GM04503 (cell line): Measurements from ENCODE around the gene FPGS.

Experiments
- DNase-seq: peaks from one replicate; pipeline ENCODE4 v3.0.0-alpha.2; 2012; ENCODE audit warnings: low read depth

FPGS gene

DNA sequence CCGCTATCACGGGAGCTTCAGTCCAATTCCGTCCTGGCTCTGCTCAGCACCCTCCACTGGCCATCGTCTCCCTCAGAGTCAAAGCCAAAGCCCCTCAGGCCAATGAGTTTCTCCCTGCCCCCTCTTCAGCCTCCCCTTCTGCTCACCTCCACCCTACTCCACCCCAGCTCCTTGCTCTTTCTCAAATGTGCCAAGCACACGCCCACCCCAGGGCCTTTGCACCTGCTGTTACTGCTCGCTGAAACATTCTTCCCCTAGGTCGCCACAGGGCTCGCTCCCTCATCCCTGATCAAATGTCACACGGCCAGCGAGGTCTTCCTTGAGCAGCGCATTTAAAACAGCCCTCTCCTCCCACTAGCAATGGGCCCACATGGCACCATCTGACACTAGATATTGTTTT, 58.1 kb downstream of the FPGS start:
- DNase-seq = no peak

DNA sequence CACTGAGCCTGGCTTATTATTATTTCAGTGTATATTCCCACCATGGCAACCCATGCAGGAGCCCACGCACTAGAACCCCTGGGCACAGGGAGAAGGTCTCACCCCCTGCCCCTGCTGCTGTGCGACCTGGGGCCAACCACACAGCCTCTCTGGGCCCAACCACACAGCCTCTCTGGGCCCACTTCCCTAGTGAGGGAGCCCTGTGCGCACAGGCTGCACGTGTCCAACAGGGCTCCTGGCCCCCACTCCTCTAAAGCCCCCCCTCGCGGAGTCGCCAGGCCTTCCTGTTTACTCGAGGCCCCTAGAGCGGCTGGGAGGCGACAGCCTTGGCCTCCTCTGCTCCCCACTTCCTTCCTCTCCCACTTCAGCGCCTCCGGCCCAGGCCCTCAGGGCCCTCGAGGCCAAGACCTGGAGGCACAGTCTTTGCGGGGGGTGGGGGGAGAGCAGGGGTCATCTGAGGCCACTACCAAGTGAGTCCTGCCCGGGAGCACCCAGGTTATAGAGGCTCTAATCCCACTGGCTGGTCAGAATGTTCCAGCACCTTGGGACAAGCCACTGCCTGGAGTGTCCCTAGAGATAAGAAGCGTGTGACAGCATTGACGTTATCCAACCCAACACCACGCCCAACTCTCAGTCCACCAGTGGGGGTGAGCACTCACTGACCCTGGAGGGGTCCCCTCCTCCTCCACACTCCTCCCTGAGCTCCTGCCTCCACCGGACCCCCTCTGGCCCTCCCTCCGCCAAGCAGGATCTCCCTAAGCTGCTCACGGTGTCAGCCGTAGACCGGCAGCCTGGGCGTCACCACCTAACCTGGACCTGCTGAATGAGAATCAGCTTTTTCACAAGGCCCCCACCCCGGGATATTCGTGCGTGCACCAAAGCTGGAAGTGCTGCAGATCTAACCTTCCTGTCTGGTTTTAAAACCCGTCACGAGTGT, 59.7 kb downstream of the FPGS start:
- DNase-seq = no peak

DNA sequence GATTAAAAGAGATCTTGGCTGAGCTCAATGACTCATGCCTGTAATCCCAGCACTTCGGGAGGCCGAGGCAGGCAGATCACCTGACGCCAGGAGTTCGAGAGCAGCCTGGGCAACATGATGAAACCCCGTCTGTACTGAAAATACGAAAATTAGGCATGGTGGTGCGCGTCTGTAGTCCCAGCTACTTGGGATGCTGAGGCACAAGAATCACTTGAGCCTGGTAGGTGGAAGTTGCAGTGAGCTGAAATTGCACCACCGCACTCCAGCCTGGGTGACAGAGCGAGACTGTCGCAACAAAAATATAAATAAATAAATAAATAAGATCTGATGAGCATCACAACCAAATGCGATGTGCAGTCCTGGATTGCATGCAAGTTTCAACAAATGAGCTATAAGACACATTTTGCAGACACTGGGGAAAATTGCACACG, 60.5 kb downstream of the FPGS start:
- DNase-seq = no peak
